Panc1 (cell line): ENCODE results near the gene CCND3.

Experiments
- CTCF ChIP-seq: fragments of 450-650 bp; IDR thresholded peaks from 2 replicates; pipeline ENCODE4 v1.5.1; 2017; ENCODE audit warnings: mild to moderate bottlenecking
- POLR2AphosphoS5 ChIP-seq: IDR thresholded peaks from 2 replicates; pipeline ENCODE4 v1.6.1; 2012; ENCODE audit warnings: mild to moderate bottlenecking, low read depth, low read length, moderate library complexity
- REST ChIP-seq, 2 experiments: IDR thresholded peaks; 2 replicates each; pipeline ENCODE4 v1.6.1; 2011 to 2012; ENCODE audit warnings: low read depth in 2 of 2, control low read depth in 1 of 2, low read length in 1 of 2, mild to moderate bottlenecking in 1 of 2, moderate library complexity in 1 of 2; ENCODE audit not compliant: insufficient read depth in 1 of 2
- SIN3A ChIP-seq: IDR thresholded peaks from 2 replicates; pipeline ENCODE4 v1.6.1; 2012; ENCODE audit warnings: low read depth, mild to moderate bottlenecking, low read length, moderate library complexity, borderline replicate concordance; ENCODE audit not compliant: insufficient read depth
- TCF7L2 ChIP-seq: IDR thresholded peaks from 2 replicates; pipeline ENCODE4 v1.6.1; 2011; ENCODE audit warnings: mild to moderate bottlenecking, low read depth, low read length, inconsistent platforms

GRCh38 chr6:41914343-41914742, 27.3 kb downstream of the CCND3 start:
- no peak for TF ChIP-seq CTCF
- no peak for TF ChIP-seq REST (IDR thresholded peaks at IDR 0.05; ENCODE audit: insufficient read depth in 1 of 2, low read depth in 2 of 2, low read length in 1 of 2)
- TF ChIP-seq SIN3A: no peak
- no peak for TF ChIP-seq POLR2AphosphoS5
- no peak for TF ChIP-seq TCF7L2
